Glomerular endothelial cell (primary cell): ENCODE results near the gene CHN2. TPM values are rescaled to one million over a fixed set of nuclear protein-coding genes. Genes with fewer than 3 reads are reported as not detected.
"Not testable (repeated sequence)": the region's sequence is repeated elsewhere in the genome, so short reads cannot be mapped to it uniquely, and the experiment has no call there.

Experiments
- DNase-seq: peaks from one replicate; pipeline ENCODE4 v3.0.0-alpha.2; 2011; ENCODE audit warnings: low read depth, low spot score; ENCODE audit errors: extremely low read depth
- total RNA-seq: library from RNA; depleted of rRNA; stranded (reverse); fragments of >200 nt; gene quantifications from 2 replicates; pipeline ENCODE4 v1.2.3, GENCODE V29; 2015

CHN2 gene
- total RNA-seq, 1 donor from 2014 or later = 6.9 TPM

DNA sequence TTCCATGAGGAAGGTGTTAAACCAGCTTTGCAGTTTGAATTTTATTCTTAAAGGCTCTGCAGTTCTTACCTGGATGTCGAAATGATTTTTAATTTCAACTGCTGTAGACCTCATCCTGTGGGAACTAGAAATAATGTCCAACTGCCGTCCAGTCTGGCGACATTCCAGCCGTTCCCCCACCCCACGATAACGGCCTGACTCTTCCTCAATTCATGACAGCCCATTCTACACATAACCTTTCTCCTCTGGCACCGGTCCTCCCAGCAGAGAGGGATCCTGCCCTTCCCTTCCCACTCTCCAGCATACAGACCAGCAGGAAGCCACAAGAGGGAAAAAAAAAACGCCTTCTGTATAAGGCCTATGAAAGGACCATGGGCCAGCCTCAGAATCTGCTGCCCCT, 317.3 kb downstream of the CHN2 start:
- DNase-seq = no peak

- DNase-seq = no peak
Measured at GRCh38 chr7:29516491-29516890, 321.9 kb downstream of the CHN2 start.

- no peak for DNase-seq
Measured at GRCh38 chr7:29518616-29519015, 324.0 kb downstream of the CHN2 start.

- no peak for DNase-seq
Measured at GRCh38 chr7:29523728-29524127, 329.2 kb downstream of the CHN2 start.

DNA sequence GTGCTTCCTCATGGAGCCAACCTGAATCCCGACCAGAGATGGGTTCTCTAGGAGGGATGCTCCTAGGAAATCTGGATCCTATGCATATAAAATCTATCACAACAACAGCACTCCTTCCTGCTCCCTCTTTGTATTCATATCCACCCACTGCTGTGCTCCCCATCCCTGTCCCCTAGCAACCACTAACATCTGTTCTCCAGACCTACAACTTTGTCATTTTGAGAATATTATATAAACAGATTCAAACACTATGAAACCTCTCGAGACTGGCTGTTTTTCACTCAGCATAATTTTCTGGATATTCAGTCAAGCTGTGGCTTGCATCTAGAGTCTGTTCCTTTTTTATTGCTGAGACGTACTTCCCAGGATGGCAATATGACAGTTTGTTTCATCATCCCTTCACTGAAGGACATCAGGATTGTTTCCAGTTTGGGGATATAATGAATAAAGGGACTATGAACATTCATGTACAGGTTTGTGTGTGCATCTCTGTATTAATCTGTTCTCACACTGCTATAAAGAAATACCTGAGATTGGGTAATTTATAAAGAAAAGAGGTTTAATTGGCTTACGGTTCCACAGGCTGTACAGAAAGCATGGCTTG, 333.0 kb downstream of the CHN2 start:
- DNase-seq = no peak

DNA sequence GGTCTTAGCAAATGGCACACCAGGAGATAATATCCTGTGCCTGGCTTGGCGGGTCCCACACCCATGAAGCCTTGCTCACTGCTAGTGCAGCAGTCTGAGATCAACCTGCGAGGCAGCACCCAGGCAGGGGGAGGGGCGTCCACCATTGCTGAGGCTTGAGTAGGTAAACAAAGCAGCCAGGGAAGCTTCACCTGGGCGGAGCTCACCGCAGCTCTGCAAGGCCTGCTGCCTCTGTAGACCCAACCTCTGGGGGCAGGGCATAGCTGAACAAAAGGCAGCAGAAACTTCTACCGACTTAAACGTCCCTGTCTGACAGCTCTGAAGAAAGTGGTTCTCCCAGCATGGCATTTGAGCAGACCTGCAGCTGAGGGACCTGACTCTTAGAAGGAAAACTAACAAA, 334.0 kb downstream of the CHN2 start:
- DNase-seq = not testable (repeated sequence)

Other genes with a start within 250 kb of the CHN2 start
- gene TRIL, start 236.4 kb upstream of the CHN2 start, total RNA-seq = 0.48 and 1.2 TPM in 2 replicates
- 2.1 and 6.3 TPM in 2 replicates for gene CPVL, start 48.2 kb upstream of the CHN2 start, total RNA-seq